Measurements from ENCODE around the gene SCRT2. TPM values are rescaled to one million over a fixed set of nuclear protein-coding genes. Genes with fewer than 3 reads are reported as not detected.
A peak's percentile ranks its signal among the peaks of the same experiment; 100 is the strongest.

Gene SCRT2
- polyA plus RNA-seq, 1 donor from 2014 or later, result 2.5 TPM

DNA sequence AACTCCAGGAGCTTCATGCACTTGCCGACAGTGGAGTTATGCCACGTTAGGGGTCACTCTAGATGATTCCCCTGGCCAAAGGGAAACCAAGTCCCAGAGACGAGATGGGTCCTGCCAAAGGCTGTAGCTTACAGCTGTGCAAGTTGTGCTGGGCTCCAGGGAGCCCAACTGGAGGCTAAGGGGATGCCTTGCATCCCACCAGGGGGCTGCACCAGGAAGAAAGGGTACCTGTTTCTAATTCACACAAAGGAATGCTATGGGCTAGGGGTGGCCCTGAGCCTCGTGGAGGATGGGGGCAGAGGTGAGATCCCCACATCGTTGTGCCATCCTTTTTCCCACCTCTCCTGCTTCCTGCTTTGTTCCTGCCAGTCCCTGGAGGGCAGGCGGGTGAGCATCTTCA lies 23.7 kb upstream of the SCRT2 start:
- Histone ChIP-seq H2AFZ (ENCODE audit: low read depth, low read length) (no peak overlapping the region), H3K4me3 (ENCODE audit: low read length) (no peak overlapping the region), H3K9ac (ENCODE audit: low read length) (peak overlapping the region; percentile 3), H3K27me3 (ENCODE audit: insufficient read depth, low read depth, low read length) (no peaks in the 10 kb centered on the region), H3K79me2 (replicated peaks; ENCODE audit: insufficient read depth, low read length) (no peaks in the 10 kb centered on the region), H3K4me2 (ENCODE audit: low read length) (no peak overlapping the region), H3K36me3 (ENCODE audit: insufficient read depth, low read length) (no peaks in the 10 kb centered on the region), H3F3A (ENCODE audit: insufficient read depth, low read length, poor library complexity, severe bottlenecking) (no peaks in the 10 kb centered on the region), H4K20me1 (ENCODE audit: insufficient read depth) (no peaks in the 10 kb centered on the region), H3K9me2 (ENCODE audit: insufficient read depth, low read length) (no peaks in the 10 kb centered on the region), H3K9me3 (ENCODE audit: low read length) (no peaks in the 10 kb centered on the region), H3K27ac (ENCODE audit: low read length) (no peak overlapping the region)
- TF ChIP-seq TAF1 (IDR thresholded peaks at IDR 0.05; ENCODE audit: low read depth) (no peak), EZH2 (IDR thresholded peaks at IDR 0.05; ENCODE audit: borderline replicate concordance, insufficient read depth, low read length, poor library complexity, severe bottlenecking) (no peak), POLR2AphosphoS5 (IDR thresholded peaks at IDR 0.05) (no peak), SMC3 (conservative IDR thresholded peaks at IDR 0.05; ENCODE audit: poor library complexity) (no peak), MXI1 (conservative IDR thresholded peaks at IDR 0.05; ENCODE audit: poor library complexity, severe bottlenecking) (no peak), RAD21 (conservative IDR thresholded peaks at IDR 0.05) (no peak), EP300 (conservative IDR thresholded peaks at IDR 0.05; ENCODE audit: poor library complexity, severe bottlenecking) (no peak)
- TF ChIP-seq, protein P1, sequence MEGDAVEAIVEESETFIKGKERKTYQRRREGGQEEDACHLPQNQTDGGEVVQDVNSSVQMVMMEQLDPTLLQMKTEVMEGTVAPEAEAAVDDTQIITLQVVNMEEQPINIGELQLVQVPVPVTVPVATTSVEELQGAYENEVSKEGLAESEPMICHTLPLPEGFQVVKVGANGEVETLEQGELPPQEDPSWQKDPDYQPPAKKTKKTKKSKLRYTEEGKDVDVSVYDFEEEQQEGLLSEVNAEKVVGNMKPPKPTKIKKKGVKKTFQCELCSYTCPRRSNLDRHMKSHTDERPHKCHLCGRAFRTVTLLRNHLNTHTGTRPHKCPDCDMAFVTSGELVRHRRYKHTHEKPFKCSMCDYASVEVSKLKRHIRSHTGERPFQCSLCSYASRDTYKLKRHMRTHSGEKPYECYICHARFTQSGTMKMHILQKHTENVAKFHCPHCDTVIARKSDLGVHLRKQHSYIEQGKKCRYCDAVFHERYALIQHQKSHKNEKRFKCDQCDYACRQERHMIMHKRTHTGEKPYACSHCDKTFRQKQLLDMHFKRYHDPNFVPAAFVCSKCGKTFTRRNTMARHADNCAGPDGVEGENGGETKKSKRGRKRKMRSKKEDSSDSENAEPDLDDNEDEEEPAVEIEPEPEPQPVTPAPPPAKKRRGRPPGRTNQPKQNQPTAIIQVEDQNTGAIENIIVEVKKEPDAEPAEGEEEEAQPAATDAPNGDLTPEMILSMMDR (IDR thresholded peaks at IDR 0.05; ENCODE audit: poor library complexity, severe bottlenecking), result no peak

DNA sequence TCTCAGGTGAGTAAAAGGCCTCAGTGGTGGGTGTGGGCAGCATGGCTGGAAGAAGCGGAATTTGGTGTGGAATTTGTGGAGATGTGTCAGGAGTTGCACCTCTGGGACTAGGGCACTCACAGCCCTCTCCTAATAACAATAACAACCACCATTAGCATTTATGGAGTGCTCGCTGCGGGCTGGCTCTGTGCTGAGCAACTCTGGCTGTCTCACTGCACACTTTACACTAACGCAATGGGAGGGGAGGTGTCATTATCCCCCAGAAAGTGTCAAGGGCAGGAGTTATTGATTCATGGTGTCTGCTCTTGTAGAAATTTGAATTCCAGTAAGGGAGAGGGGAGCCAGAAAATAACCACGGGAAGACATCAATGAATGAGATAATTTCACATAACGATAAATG lies 22.7 kb upstream of the SCRT2 start:
- no peak overlapping the region for H3K4me3 ChIP-seq (ENCODE audit: low read length)
- H3K36me3 ChIP-seq (ENCODE audit: insufficient read depth, low read length), result no peaks in the 10 kb centered on the region
- H4K20me1 ChIP-seq (ENCODE audit: insufficient read depth), result no peaks in the 10 kb centered on the region
- no peak overlapping the region for H3K9ac ChIP-seq (ENCODE audit: low read length)
- no peaks in the 10 kb centered on the region for H3F3A ChIP-seq (ENCODE audit: insufficient read depth, low read length, poor library complexity, severe bottlenecking)
- no peaks in the 10 kb centered on the region for H3K79me2 ChIP-seq (replicated peaks; ENCODE audit: insufficient read depth, low read length)
- H3K9me3 ChIP-seq (ENCODE audit: low read length), result no peaks in the 10 kb centered on the region
- no peak overlapping the region for H2AFZ ChIP-seq (ENCODE audit: low read depth, low read length)
- H3K9me2 ChIP-seq (ENCODE audit: insufficient read depth, low read length), result no peaks in the 10 kb centered on the region
- no peaks in the 10 kb centered on the region for H3K27me3 ChIP-seq (ENCODE audit: insufficient read depth, low read depth, low read length)
- no peak for TF ChIP-seq TAF1 (IDR thresholded peaks at IDR 0.05; ENCODE audit: low read depth)
- no peak for TF ChIP-seq POLR2AphosphoS5 (IDR thresholded peaks at IDR 0.05)
- TF ChIP-seq, protein P2, sequence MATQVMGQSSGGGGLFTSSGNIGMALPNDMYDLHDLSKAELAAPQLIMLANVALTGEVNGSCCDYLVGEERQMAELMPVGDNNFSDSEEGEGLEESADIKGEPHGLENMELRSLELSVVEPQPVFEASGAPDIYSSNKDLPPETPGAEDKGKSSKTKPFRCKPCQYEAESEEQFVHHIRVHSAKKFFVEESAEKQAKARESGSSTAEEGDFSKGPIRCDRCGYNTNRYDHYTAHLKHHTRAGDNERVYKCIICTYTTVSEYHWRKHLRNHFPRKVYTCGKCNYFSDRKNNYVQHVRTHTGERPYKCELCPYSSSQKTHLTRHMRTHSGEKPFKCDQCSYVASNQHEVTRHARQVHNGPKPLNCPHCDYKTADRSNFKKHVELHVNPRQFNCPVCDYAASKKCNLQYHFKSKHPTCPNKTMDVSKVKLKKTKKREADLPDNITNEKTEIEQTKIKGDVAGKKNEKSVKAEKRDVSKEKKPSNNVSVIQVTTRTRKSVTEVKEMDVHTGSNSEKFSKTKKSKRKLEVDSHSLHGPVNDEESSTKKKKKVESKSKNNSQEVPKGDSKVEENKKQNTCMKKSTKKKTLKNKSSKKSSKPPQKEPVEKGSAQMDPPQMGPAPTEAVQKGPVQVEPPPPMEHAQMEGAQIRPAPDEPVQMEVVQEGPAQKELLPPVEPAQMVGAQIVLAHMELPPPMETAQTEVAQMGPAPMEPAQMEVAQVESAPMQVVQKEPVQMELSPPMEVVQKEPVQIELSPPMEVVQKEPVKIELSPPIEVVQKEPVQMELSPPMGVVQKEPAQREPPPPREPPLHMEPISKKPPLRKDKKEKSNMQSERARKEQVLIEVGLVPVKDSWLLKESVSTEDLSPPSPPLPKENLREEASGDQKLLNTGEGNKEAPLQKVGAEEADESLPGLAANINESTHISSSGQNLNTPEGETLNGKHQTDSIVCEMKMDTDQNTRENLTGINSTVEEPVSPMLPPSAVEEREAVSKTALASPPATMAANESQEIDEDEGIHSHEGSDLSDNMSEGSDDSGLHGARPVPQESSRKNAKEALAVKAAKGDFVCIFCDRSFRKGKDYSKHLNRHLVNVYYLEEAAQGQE (IDR thresholded peaks at IDR 0.05; ENCODE audit: borderline replicate concordance), result no peak
- no peak for TF ChIP-seq RAD21 (conservative IDR thresholded peaks at IDR 0.05)
- H3K27ac ChIP-seq (ENCODE audit: low read length), result no peak overlapping the region
- no peak overlapping the region for H3K4me2 ChIP-seq (ENCODE audit: low read length)

DNA sequence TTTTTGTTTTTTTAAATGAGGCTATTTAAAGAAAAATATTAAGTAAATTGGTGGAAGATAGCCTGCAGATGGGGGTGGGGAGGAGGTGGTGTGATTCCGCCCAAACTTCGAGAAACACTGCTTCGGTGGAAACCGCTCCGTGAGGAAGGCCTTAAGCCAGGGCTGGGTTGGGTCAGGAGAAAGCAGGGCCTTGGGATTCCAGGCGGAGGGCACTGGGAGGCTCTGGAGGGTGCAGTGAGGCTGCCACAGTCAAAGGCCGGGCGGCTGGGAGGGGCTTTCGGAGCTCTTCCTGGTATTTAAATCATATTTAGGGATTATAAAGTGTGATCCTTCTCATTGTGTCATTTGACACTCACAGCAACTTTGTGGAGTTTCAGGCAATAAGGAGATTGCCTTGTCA lies 22.2 kb upstream of the SCRT2 start:
- H4K20me1 ChIP-seq (ENCODE audit: insufficient read depth), result no peaks in the 10 kb centered on the region
- H3K27ac ChIP-seq (ENCODE audit: low read length), result no peak overlapping the region
- H2AFZ ChIP-seq (ENCODE audit: low read depth, low read length), result no peak overlapping the region
- H3K9me2 ChIP-seq (ENCODE audit: insufficient read depth, low read length), result no peaks in the 10 kb centered on the region
- no peaks in the 10 kb centered on the region for H3K36me3 ChIP-seq (ENCODE audit: insufficient read depth, low read length)
- H3F3A ChIP-seq (ENCODE audit: insufficient read depth, low read length, poor library complexity, severe bottlenecking), result no peaks in the 10 kb centered on the region
- H3K4me3 ChIP-seq (ENCODE audit: low read length), result no peak overlapping the region
- no peaks in the 10 kb centered on the region for H3K79me2 ChIP-seq (replicated peaks; ENCODE audit: insufficient read depth, low read length)
- no peaks in the 10 kb centered on the region for H3K27me3 ChIP-seq (ENCODE audit: insufficient read depth, low read depth, low read length)
- H3K9me3 ChIP-seq (ENCODE audit: low read length), result no peaks in the 10 kb centered on the region
- no peak overlapping the region for H3K9ac ChIP-seq (ENCODE audit: low read length)
- H3K4me2 ChIP-seq (ENCODE audit: low read length), result no peak overlapping the region
- TF ChIP-seq EZH2 (IDR thresholded peaks at IDR 0.05; ENCODE audit: borderline replicate concordance, insufficient read depth, low read length, poor library complexity, severe bottlenecking), result no peak
- TF ChIP-seq SMC3 (conservative IDR thresholded peaks at IDR 0.05; ENCODE audit: poor library complexity), result no peak
- no peak for TF ChIP-seq POLR2AphosphoS5 (IDR thresholded peaks at IDR 0.05)
- no peak for TF ChIP-seq RAD21 (conservative IDR thresholded peaks at IDR 0.05)
- TF ChIP-seq, protein P2 (IDR thresholded peaks at IDR 0.05; ENCODE audit: borderline replicate concordance), result no peak
- TF ChIP-seq, protein P1 (IDR thresholded peaks at IDR 0.05; ENCODE audit: poor library complexity, severe bottlenecking), result no peak
- TF ChIP-seq EP300 (conservative IDR thresholded peaks at IDR 0.05; ENCODE audit: poor library complexity, severe bottlenecking), result no peak
- no peak for TF ChIP-seq TAF1 (IDR thresholded peaks at IDR 0.05; ENCODE audit: low read depth)
